ENCODE data around the gene ZNF750.

ZNF750 gene

DNA sequence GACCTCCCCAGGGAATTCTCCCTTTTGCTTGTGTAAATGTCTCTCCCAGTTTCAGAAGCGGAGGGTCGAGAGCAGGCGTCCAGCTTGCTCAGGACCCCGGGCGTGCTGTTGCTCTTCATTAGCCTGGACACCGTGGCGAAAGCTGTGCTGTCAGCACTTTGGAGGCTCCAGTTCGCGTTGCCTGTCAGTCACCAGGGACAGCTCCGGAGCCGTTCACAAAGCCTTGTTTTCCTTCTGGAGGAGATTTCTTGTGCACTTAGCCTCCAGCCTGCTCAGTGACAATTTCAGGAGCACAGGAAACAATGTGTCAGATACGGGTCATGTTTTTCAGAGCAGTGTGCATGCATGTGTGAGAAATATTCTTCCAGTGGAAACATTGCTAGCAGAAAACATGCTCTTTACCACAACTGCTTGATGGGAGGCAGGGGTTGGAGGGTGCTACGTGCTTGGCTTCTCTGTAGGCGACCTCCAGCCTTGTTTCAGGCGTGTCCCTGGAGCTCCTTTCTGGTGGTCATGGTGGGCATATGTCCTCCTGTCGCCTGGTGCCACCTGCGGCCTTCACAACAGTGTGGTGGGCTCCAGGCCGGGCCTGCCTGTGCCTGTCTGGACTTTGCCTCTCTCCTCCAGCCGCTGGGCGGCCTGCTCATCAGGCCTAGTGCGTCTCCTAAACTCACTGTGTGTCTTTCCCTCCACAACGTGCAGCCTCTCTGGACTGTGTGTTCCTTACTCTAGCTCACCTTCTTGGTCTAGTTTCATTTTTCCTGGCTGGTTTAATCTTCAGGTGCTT is 29.0 kb downstream of the ZNF750 start:
- DNase-seq = no peak

DNA sequence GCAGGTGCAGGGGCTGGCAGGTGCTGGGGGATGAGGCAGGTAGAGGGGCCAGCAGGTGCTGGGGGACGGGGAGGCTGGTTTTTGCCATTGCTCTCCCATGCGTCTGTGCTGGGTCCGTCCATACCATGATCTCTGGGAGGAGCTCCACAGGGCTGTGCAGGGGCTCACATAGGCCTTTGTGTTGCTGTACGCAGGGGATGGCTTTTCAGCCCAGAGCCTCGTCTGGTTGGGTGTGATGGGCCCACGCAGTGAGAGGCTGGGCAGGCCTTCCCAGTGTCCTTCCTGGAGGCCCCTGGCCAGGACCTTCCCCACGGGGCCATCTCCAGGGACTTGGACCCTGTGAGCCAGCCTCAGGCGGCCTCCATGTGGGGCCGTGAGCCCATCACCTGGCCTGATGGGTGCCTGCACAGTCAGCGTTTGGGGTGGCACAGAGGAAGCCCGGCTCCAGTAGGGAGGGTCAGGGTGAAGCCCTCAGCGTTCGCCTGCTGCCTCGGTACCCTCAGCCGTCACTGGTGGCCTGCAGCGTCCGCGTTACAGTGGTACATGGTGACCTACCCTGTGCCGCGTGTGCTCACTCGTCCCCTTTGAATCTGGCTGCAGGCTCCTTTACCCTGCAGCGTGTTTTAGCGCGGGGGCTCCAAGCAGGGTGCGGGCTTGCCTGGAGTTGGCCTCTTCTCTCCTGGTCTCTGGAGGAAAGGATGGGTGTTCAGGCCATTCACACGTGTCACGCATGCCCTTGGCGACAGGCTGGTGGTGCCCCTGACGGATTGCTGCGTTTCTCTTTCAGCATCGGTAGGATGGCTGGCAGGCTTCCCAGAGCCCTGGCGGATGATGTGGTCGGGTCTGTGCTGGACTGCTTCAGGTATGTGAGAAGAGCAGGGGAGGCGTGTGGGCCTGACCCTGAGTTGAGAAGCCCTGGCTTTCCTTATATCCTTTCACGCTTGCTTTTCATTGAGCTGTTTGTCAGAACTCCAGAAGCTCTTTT is 30.6 kb downstream of the ZNF750 start:
- DNase-seq = no peak

DNA sequence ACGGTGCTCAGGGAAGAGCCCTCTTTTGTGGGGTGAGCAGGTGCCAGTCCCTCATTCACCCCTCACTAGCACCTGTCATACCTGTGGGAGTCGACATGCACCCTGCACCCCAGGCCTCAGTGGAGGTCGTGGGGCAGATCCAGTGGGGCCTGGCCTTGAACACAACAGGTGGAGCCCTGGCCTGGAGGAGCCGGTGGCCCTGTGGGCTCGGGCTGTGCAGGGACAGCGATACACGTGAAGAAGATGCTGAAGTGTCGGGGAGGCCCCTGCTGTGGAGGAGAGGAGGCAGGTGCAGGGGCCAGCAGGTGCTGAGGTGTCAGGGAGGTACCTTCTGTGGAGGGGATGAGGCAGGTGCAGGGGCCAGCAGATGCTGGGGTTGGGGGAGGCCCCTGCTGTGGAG is 31.8 kb downstream of the ZNF750 start:
- DNase-seq = no peak

DNA sequence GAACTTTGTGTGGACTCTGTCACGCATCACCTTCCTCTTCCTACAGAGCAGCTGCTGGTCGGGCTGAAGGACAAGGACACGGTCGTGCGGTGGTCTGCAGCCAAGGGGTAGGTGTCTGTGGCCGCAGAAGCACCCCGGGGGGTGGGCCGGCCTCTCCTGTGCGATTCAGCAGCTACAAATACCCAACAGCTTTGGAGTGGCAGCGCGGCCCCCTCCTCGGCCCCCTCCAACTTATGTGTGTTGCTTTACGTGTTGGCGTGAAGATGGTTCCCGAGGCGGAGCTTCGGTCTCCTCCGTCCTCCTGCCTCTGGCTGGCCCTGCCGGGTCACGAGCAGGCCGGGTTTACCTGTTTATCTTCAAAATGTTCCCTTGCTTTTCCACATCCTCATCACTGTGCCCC is 32.3 kb downstream of the ZNF750 start:
- DNase-seq = no peak

GRCh38 chr17:82807101-82807500 is 32.7 kb downstream of the ZNF750 start:
- no peak for DNase-seq

GRCh38 chr17:82806645-82807044 is 33.2 kb downstream of the ZNF750 start:
- DNase-seq = no peak

DNA sequence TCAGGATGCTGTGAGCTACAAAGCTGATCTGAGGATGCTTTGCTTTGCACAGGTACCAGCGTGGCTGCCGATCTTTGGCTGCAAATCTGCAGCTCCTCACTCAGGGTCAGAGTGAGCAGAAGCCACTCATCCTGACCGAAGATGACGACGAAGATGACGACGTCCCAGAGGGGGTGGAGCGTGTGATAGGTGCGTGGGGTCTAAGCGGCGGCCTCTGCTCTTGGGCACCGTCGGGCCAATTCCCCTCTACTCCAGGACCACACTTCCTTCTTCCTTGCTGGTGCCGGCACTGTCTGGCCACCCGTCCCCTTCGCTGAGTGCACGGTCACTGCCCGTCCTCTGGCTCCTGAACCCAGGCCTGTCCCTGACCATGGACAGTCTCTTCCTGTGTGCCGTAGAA is 34.0 kb downstream of the ZNF750 start:
- DNase-seq = no peak

GRCh38 chr17:82805254-82805653 is 34.6 kb downstream of the ZNF750 start:
- DNase-seq = no peak

DNA sequence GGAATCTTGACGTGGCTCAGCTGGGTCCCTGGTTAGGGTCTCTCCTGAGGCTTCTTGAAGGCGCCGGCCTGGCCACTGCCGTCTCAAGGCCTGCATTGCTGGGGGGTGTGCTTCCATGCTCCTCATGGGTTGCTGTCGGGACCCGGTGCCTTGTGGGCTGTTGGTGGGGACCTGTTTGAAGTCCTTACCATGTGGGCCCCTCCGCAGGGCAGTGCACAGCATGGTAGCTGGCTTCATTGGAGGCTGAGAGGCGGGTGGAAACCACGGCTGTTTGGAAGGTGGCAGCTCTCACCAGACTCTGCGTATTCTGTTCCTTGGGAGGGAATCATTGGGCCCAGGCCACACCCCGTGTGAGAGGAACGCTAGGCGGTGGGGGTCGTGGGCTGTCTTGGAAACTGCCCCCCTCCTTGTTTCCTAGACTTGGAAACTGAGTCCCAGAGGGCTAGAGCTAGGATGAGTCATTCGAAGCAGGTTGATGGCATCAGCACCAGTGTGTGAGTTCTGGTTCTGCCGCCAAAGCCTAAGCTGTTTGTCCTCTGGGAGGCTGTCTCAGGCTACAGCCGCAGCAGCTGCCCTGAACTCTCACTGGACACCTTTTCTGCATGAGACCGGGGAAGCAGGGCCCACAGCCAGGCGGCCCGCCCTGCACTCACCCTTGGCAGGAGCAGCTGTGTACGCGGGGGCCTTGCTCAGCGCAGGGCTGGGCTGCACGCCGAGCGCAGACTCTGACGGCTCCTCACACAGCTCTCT is 35.2 kb downstream of the ZNF750 start:
- no peak for DNase-seq

GRCh38 chr17:82803606-82804005 is 36.2 kb downstream of the ZNF750 start:
- DNase-seq = no peak

DNA sequence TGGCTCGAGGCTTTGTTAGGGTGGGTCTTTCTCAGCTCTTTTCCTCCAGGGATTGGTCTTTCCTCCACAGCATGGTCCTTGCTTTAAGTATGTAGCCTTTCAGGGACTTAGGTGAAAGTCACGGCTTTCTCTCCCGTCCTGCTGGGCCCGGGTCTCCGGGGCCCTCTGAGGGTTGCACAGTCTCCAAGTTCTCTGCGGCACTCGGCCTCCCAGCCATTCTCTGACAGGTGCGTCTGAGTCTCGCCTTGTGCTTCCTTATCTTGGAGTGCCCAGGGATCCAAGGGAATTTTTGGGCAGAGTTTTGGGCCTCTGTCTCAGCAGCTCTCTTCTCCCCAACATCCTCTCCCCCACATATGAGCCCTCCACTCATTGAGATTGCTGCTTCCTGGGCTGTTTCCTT is 36.6 kb downstream of the ZNF750 start:
- no peak for DNase-seq

DNA sequence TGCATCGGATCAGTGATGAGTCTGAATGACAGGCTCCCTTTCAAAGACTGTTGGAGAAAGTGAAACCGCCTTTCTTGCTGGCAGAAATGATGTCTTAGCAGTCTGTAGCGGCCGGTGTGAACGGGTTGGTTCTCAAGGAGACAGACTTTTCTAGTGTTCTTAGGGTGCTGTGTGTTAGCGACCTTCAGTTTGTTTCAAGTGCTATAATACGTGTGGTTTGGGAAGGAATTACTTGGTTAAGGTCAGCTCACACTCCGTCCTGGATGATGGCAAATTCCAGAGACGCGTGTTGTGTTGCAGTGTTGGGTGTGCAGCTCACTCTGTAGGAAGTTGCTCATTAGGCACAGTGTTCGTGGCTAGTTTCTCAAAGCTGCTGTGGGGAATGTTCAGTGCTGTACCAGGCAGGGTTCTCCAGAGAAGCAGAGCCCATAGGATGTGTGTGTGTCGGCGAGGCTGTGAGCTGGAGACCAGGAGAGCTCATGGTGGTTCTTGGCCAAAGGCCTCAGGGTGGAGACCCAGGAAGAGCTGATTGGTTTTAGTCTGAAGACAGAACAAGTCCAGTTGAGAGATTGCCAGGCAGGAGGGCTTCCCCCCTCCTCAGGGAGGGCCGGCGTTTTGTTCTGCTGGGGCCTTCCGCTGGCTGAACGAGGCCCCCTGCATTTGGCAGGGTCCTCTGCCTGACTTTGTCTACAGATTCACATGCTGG is 37.6 kb downstream of the ZNF750 start:
- DNase-seq = no peak

- DNase-seq = no peak
Measured at GRCh38 chr17:82801377-82801970, 38.3 kb downstream of the ZNF750 start.

DNA sequence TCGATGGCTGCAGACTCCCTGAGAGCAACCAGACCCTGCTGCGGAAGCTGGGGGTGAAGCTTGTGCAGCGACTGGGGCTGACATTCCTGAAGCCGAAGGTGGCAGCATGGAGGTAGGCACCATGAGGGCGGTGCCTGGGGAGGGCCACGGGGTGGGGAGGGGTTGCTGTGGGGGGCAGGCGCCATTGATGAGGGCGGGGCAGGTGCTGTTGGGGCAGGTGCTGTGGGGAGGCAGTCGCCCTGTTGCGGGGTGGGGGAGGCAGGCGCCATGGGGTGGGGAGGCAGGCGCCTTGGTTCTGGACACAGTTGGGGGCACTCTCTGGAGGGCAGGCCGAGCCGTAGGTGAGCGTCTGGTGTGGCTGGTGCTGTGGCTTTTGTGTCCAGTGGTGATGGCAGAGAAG is 38.9 kb downstream of the ZNF750 start:
- no peak for DNase-seq

GRCh38 chr17:82799591-82799990 is 40.2 kb downstream of the ZNF750 start:
- no peak for DNase-seq

GRCh38 chr17:82798752-82799151 is 41.1 kb downstream of the ZNF750 start:
- no peak for DNase-seq

DNA sequence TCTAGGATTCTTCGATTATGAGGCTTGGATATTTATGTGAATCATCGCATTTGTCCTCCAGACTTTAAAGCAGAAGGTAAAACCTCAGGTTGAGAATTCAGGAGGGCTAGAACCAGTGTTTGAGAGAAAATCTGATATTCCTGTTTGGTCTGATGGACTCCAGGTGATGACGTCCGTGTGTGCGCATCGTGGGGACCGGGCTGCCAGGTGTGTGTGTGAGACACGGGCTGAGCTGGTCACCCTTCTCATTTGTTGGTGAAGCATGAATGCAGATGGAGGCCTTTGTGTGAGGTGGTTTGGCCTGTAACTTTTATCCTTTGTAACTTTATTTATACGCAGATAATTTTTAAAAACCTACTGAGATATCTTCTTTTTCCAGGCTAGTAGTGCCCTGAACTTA is 42.8 kb downstream of the ZNF750 start:
- DNase-seq = no peak

DNA sequence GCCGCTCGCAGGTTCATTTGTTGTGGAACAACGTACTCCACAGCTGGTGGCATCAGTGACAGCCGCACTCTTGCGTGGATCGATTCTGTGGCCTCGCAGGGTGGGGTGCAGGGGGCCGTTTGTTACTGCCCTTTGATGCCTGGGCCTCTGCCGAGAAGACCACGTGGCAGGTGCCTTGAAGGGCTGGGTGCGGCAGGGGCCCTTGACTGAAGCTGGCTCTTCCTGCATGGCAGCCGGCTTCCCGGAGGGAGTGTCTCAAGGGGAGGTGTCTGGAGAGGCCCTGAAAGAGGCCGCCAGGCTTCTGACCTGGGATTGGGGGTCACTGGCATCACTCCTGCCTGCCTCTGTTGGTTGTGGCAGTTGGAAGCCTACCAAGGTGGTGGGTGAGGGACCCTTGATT is 44.2 kb downstream of the ZNF750 start:
- no peak for DNase-seq

DNA sequence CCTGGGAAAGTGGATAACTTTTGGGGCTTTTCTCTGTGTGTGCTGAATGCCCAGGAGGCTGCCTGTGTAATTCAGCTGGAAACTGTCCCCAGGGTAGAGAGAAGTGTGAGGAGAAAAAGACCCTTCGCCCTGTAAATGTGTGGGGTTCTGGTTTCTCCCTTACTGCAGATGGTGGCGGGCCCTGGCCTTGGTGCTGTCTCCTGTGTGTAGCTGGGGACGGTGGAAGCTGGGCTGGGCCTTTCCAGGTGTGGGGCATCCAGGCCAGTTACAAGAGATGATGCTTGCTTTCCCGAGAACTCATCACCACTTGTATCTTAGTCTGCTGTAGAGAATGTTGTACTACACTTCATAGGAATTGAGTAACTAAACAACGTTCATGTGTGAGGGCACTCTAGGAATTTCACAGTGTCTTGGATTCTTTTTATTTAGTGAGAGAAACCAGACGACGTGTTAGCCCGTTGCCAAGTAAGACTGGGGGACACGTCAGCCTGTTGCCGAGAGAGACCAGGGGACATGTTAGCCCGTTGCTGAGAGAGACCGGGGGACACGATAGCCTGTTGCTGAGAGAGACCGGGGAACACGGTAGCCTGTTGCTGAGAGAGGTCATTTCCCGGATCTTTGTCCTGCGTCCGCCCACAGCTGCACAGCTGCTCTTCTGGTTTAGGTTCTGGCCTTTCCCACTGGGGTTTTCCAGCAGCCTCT is 44.9 kb downstream of the ZNF750 start:
- DNase-seq = no peak

DNA sequence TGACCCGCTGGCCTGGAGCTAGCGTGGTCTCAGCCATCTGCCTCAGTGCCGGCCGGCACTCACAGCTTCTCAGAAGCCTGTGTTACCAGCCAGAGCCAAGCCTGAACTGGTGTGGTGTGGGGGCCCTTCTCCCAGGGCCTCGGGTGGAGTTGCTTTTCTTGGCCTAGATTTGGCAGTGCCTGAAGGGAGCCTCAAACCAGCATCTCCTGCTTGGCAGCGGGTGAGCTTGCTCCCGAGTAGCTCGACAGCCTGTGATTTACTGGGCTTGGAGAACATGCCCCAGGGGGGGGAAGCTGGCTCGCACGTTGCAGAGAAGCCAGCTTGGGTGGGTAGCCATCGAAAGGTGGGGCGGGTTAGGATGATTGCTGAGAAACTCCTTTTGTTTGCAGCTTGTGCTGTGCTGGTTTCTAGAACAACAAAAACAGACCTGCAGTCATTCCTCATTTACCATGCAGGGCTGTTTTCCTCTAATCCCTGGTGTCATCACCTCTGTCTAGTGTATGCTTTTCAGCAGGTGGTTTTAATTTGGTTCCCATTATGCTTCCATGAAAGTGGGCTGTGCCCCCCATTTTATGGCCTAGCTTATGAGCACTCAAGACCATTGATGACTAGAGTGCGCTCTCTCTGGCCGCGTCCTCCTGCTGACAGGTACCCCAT is 45.7 kb downstream of the ZNF750 start:
- DNase-seq = no peak

DNA sequence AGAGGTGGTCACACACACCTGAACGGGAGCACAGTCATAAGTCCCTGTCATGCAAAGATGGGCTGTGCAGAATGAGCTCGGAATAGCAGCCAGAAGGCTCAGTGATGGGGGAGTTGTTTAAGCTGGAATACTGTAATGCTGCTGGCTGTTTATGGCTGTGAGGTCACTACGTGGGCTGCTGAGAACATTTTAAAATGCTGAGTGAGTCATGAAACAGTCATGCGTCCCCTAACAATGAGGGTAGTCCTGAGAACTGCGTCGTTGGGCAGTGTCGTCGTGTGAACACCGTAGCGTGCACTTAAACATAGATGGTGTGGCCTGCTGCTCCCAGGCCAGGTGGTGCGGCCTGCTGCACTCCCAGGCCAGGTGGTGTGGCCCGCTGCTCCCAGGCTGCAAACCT is 48.3 kb downstream of the ZNF750 start:
- DNase-seq = no peak

Data from NCI-H1930 (cell line).